Measurements from ENCODE around the gene AFM. TPM values are rescaled to one million over a fixed set of nuclear protein-coding genes. Genes with fewer than 3 reads are reported as not detected.

The AFM gene
- polyA plus RNA-seq, 1 donor from 2014 or later, result not detected

GRCh38 chr4:73470728-73471127 lies 10.8 kb upstream of the AFM start:
- Histone ChIP-seq H3K27ac (ENCODE audit: low read length) (no peak overlapping the region), H4K20me1 (ENCODE audit: insufficient read depth) (no peaks in the 10 kb centered on the region), H3F3A (ENCODE audit: insufficient read depth, low read length, poor library complexity, severe bottlenecking) (no peaks in the 10 kb centered on the region), H3K9me3 (ENCODE audit: low read length) (peaks cover 2% of the 10 kb centered on the region), H3K36me3 (ENCODE audit: insufficient read depth, low read length) (no peaks in the 10 kb centered on the region), H3K4me3 (ENCODE audit: low read length) (no peak overlapping the region), H3K27me3 (ENCODE audit: insufficient read depth, low read depth, low read length) (no peaks in the 10 kb centered on the region), H3K9ac (ENCODE audit: low read length) (no peak overlapping the region), H3K79me2 (replicated peaks; ENCODE audit: insufficient read depth, low read length) (no peaks in the 10 kb centered on the region), H2AFZ (ENCODE audit: low read depth, low read length) (no peak overlapping the region), H3K4me2 (ENCODE audit: low read length) (no peak overlapping the region), H3K9me2 (ENCODE audit: insufficient read depth, low read length) (no peaks in the 10 kb centered on the region)
- TF ChIP-seq POLR2AphosphoS5 (IDR thresholded peaks at IDR 0.05) (no peak), RAD21 (conservative IDR thresholded peaks at IDR 0.05) (no peak), EZH2 (IDR thresholded peaks at IDR 0.05; ENCODE audit: borderline replicate concordance, insufficient read depth, low read length, poor library complexity, severe bottlenecking) (no peak), EP300 (conservative IDR thresholded peaks at IDR 0.05; ENCODE audit: poor library complexity, severe bottlenecking) (no peak), SMC3 (conservative IDR thresholded peaks at IDR 0.05; ENCODE audit: poor library complexity) (no peak), TAF1 (IDR thresholded peaks at IDR 0.05; ENCODE audit: low read depth) (no peak), MXI1 (conservative IDR thresholded peaks at IDR 0.05; ENCODE audit: poor library complexity, severe bottlenecking) (no peak)
- TF ChIP-seq, protein P1, sequence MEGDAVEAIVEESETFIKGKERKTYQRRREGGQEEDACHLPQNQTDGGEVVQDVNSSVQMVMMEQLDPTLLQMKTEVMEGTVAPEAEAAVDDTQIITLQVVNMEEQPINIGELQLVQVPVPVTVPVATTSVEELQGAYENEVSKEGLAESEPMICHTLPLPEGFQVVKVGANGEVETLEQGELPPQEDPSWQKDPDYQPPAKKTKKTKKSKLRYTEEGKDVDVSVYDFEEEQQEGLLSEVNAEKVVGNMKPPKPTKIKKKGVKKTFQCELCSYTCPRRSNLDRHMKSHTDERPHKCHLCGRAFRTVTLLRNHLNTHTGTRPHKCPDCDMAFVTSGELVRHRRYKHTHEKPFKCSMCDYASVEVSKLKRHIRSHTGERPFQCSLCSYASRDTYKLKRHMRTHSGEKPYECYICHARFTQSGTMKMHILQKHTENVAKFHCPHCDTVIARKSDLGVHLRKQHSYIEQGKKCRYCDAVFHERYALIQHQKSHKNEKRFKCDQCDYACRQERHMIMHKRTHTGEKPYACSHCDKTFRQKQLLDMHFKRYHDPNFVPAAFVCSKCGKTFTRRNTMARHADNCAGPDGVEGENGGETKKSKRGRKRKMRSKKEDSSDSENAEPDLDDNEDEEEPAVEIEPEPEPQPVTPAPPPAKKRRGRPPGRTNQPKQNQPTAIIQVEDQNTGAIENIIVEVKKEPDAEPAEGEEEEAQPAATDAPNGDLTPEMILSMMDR (IDR thresholded peaks at IDR 0.05; ENCODE audit: poor library complexity, severe bottlenecking), result no peak
- TF ChIP-seq, protein P2, sequence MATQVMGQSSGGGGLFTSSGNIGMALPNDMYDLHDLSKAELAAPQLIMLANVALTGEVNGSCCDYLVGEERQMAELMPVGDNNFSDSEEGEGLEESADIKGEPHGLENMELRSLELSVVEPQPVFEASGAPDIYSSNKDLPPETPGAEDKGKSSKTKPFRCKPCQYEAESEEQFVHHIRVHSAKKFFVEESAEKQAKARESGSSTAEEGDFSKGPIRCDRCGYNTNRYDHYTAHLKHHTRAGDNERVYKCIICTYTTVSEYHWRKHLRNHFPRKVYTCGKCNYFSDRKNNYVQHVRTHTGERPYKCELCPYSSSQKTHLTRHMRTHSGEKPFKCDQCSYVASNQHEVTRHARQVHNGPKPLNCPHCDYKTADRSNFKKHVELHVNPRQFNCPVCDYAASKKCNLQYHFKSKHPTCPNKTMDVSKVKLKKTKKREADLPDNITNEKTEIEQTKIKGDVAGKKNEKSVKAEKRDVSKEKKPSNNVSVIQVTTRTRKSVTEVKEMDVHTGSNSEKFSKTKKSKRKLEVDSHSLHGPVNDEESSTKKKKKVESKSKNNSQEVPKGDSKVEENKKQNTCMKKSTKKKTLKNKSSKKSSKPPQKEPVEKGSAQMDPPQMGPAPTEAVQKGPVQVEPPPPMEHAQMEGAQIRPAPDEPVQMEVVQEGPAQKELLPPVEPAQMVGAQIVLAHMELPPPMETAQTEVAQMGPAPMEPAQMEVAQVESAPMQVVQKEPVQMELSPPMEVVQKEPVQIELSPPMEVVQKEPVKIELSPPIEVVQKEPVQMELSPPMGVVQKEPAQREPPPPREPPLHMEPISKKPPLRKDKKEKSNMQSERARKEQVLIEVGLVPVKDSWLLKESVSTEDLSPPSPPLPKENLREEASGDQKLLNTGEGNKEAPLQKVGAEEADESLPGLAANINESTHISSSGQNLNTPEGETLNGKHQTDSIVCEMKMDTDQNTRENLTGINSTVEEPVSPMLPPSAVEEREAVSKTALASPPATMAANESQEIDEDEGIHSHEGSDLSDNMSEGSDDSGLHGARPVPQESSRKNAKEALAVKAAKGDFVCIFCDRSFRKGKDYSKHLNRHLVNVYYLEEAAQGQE (IDR thresholded peaks at IDR 0.05; ENCODE audit: borderline replicate concordance), result no peak

GRCh38 chr4:73477176-73477575 lies 4.4 kb upstream of the AFM start:
- H2AFZ ChIP-seq (ENCODE audit: low read depth, low read length), result no peak overlapping the region
- H3K4me2 ChIP-seq (ENCODE audit: low read length), result no peak overlapping the region
- no peaks in the 10 kb centered on the region for H4K20me1 ChIP-seq (ENCODE audit: insufficient read depth)
- no peaks in the 10 kb centered on the region for H3K79me2 ChIP-seq (replicated peaks; ENCODE audit: insufficient read depth, low read length)
- H3K9me3 ChIP-seq (ENCODE audit: low read length), result peaks cover 2% of the 10 kb centered on the region
- no peaks in the 10 kb centered on the region for H3F3A ChIP-seq (ENCODE audit: insufficient read depth, low read length, poor library complexity, severe bottlenecking)
- no peak for TF ChIP-seq EZH2 (IDR thresholded peaks at IDR 0.05; ENCODE audit: borderline replicate concordance, insufficient read depth, low read length, poor library complexity, severe bottlenecking)
- TF ChIP-seq POLR2AphosphoS5 (IDR thresholded peaks at IDR 0.05), result no peak
- TF ChIP-seq MXI1 (conservative IDR thresholded peaks at IDR 0.05; ENCODE audit: poor library complexity, severe bottlenecking), result no peak
- TF ChIP-seq, protein P2 (IDR thresholded peaks at IDR 0.05; ENCODE audit: borderline replicate concordance), result no peak
- no peak for TF ChIP-seq RAD21 (conservative IDR thresholded peaks at IDR 0.05)
- TF ChIP-seq SMC3 (conservative IDR thresholded peaks at IDR 0.05; ENCODE audit: poor library complexity), result no peak
- no peak for TF ChIP-seq TAF1 (IDR thresholded peaks at IDR 0.05; ENCODE audit: low read depth)
- no peak for TF ChIP-seq EP300 (conservative IDR thresholded peaks at IDR 0.05; ENCODE audit: poor library complexity, severe bottlenecking)
- TF ChIP-seq, protein P1 (IDR thresholded peaks at IDR 0.05; ENCODE audit: poor library complexity, severe bottlenecking), result no peak
- H3K36me3 ChIP-seq (ENCODE audit: insufficient read depth, low read length), result no peaks in the 10 kb centered on the region
- H3K27me3 ChIP-seq (ENCODE audit: insufficient read depth, low read depth, low read length), result no peaks in the 10 kb centered on the region
- H3K9me2 ChIP-seq (ENCODE audit: insufficient read depth, low read length), result no peaks in the 10 kb centered on the region
- no peak overlapping the region for H3K4me3 ChIP-seq (ENCODE audit: low read length)
- no peak overlapping the region for H3K27ac ChIP-seq (ENCODE audit: low read length)
- H3K9ac ChIP-seq (ENCODE audit: low read length), result no peak overlapping the region
